Hematopoietic multipotent progenitor cell treated with erythropoietin and hydrocortisone succinate and interleukin-3 and kit ligand, for 15 days (in vitro differentiated cells): ENCODE measurements around the gene TBCK.
"Not testable (repeated sequence)": the region's sequence is repeated elsewhere in the genome, so short reads cannot be mapped to it uniquely, and the experiment has no call there.

Experiments
- DNase-seq: peaks from one replicate; pipeline ENCODE4 v3.0.0-alpha.2; 2015; ENCODE audit warnings: low spot score

TBCK gene

DNA sequence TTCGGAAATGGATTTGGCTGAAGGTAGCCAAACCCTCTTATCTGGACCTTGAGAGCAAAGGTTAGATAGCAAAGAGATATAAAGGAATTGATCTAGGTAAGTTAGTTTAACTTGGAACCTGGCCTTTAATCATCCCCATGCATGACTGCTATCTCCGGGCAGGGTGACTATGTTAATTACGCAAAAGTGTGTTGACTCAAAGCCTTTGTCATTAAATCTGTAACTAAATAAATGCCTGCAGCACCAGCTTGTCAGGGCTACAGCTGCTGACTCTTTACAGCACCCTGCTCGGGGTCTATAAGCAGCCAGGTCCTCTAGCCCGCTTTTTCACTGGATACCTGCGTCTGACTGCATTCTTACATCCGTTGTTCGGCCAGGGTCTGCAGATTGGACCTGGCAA, 201.7 kb downstream of the TBCK start:
- no peak for DNase-seq

DNA sequence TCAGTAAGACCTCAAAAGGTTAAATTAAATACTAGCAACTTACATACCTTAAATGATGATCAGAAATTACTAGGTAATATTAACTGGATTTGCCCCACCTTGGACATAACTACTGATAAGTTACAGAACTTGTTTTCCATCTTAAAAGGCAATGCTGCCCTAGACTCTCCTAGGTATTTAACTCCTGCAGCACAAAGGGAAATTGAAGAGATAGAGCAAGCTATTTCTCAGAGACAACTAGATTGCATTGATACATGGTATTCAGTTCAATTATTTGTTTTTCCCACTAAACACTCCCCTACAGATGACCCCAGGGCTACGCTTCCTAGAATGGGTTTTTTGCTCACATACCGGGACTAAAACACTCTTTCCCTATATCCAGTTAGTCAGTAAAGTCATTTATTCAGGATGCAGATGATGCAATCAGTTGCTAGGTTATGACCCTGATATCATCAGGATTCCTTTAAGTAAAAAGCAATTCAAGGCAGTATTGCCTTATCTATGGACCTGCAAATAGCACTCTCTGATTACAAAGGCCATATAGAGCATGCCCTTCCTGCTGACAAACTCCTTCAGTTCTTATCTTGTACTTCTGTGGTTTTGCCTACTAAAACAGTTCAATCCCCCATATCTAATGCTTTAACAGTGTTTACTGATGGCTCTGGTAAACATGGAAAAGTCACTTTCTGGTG, 204.1 kb downstream of the TBCK start:
- DNase-seq = not testable (repeated sequence)

DNA sequence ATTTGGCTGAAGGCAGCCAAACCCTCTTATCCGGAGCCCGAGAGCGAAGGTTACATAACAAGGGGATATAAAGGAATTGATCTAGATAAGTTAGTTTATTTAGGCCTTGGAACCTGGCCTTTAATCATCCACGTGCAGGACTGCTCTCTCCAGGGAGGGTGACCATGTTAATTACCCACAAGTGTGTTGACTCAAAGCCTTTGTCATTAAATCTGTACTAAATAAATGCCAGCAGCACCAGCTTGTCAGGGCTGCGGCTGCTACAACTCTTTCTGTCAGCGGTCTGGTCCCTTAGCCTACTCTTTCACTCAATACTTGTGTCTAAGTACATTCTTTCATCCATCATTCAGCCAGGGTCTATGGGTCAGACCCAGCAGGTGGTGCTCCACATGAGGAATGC, 206.1 kb downstream of the TBCK start:
- DNase-seq = no peak

DNA sequence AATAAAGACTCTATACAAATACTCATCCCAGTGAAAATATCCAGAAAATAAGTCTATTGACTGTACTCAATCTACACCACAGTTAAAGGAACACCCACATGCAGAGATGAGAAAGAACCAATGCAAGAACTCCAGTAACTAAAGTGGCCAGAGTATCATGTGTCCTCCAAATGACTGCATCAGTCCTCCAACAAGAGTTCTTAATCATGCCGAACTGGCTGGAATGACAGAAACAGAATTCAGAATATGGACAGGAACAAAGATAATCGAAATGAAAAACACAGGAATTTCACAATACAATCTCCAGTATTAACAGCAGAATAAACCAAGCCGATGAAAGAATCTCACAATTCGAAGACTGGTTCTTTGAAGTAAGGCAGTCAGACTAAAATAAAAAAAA, 210.3 kb downstream of the TBCK start:
- DNase-seq = no peak

DNA sequence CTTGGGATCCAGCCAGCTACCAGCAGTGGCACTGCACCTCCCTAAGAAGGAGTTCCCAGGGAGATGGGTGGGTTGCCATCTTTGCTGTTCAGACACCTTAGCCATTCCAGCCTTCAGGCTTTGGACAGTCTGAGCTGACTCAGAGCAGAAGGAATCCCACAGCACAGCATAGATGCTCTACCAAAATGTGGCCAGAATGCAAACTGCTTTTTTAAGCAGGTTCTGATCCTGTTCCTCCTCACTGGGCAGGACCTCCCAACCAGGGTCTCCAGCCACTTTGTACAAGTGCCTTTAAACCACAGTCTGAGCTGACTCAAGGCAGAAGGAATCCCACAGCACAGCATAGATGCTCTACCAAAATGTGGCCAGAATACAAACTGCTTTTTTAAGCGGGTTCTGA, 211.7 kb downstream of the TBCK start:
- no peak for DNase-seq

GRCh38 chr4:106096454-106096853, 219.6 kb downstream of the TBCK start:
- no peak for DNase-seq

- no peak for DNase-seq
Measured at GRCh38 chr4:106095408-106095807, 220.6 kb downstream of the TBCK start.

GRCh38 chr4:106092361-106093040, 223.5 kb downstream of the TBCK start:
- DNase-seq = no peak

- DNase-seq = no peak
Measured at GRCh38 chr4:106090826-106091225, 225.2 kb downstream of the TBCK start.

- DNase-seq = no peak
Measured at GRCh38 chr4:106083065-106083464, 232.9 kb downstream of the TBCK start.

DNA sequence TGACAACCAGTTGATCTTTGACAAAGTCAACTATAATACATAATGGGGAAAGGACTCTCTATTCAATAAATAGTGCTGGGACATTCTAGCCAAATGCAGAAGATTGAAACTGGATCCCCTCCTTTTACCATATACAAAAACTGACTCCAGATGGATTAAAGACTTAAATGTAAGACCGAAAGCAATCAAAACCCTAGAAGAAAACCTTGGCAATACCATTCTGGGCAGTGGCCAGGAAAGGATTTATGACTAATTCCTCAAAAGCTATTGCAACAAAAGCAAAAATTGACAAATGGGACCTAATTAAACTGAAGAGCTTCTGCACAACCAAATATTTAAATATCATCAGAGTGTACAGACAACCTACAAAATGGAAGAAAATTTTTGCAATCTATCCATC, 235.6 kb downstream of the TBCK start:
- no peak for DNase-seq

- no peak for DNase-seq
Measured at GRCh38 chr4:106079616-106080015, 236.4 kb downstream of the TBCK start.

- DNase-seq = no peak
Measured at GRCh38 chr4:106065018-106065417, 251.0 kb downstream of the TBCK start.

GRCh38 chr4:106063009-106063408, 253.0 kb downstream of the TBCK start:
- DNase-seq = no peak

DNA sequence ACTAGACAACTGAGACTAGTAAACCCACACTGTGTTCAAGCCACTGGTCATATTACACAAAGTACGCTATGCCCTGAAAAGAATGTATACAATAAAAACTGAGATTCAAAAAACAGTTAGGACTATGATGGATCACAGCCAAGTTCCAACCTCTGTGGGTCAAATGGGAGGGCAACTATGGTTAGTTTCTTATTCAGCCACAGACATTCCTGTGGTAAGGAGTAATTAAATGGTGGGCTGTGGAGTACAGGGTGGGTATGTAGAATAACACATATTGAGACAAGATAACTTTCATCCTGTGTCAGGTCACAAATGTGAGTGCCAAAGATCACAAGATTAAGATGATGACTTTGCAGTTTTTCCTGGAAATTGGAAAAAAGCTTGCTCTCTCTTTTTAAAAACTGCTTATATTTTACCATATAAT, 253.5 kb downstream of the TBCK start:
- DNase-seq = no peak

- DNase-seq = no peak
Measured at GRCh38 chr4:106058921-106059320, 257.1 kb downstream of the TBCK start.

DNA sequence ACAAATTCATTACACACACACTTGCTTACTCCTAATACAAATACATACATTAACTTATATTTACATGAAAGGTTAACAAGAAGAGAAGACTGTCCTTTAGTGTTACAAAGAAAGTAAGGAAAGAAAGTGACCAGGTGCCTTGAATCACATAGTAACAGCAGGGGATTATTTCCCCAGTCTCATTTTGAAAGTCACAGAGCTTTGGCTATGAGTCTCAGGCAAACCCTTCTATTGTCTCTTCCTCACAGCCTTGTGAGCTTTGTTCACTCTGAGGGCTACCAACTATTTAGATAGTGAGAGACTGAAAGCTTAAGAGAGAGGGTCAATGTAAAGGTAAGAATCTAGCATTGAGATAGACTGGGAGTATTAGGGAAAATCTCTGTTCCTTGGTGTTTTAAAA, 259.1 kb downstream of the TBCK start:
- no peak for DNase-seq

- no peak for DNase-seq
Measured at GRCh38 chr4:106051514-106051913, 264.5 kb downstream of the TBCK start.

DNA sequence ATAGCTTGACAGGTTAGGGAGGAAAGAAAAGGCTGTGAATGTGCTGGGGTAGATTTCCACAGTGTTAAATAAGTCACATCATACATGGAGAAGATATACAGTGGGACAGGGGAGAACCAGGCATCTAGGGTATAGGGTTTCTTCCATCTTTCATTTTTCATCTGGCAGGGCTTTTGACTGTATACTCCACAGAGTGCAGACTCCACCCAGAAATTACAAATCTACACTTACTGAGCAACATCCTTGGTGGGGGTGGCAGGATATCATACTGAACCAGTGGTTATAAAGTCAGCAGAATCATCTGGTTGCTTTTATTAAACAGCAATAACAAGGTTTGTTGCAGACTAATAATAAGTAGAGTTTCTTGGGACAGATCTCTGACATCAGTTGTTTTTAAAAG, 266.5 kb downstream of the TBCK start:
- no peak for DNase-seq

- no peak for DNase-seq
Measured at GRCh38 chr4:106048250-106048971, 267.6 kb downstream of the TBCK start.

GRCh38 chr4:106046083-106046482, 269.9 kb downstream of the TBCK start:
- no peak for DNase-seq

- no peak for DNase-seq
Measured at GRCh38 chr4:106041294-106042002, 274.6 kb downstream of the TBCK start.

DNA sequence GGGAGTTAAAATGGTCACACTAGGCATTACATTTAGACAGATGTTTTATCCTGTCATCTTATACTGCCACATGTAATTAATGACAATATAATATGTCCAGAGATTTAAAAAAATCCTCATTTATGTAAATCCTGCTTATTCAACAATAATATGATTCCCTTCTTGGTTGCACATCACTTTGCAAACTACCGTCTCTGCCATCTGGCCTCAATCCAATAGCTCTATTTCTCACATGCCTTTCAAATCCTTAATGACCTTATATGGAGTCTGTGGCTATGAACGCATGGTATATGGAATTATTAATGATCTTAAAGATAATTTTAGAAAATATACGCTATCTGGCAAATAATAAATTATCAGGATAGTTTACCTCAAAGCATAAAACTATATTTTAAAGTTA, 276.2 kb downstream of the TBCK start:
- DNase-seq = no peak
